Mesenchymal stem cell (in vitro differentiated cells and primary cell): ENCODE data around the gene FAHD2A. TPM values are rescaled to one million over a fixed set of nuclear protein-coding genes. Genes with fewer than 3 reads are reported as not detected.

Experiments
- DNase-seq: peaks from one replicate; pipeline ENCODE4 v3.0.0-alpha.2; 2013
- H2AFZ ChIP-seq: one replicate; pipeline ENCODE4 v1.6.1; 2013; ENCODE audit warnings: low read depth, mild to moderate bottlenecking, control low read depth, inconsistent platforms, low read length, moderate library complexity
- H2AK5ac ChIP-seq: 2 replicates; pipeline ENCODE4 v1.6.1; 2013; ENCODE audit warnings: low read length, moderate library complexity, mild to moderate bottlenecking, inconsistent platforms; ENCODE audit not compliant: severe bottlenecking
- H2BK120ac ChIP-seq: one replicate; pipeline ENCODE4 v1.6.1; 2013; ENCODE audit warnings: low read depth, mild to moderate bottlenecking, inconsistent platforms, low read length, moderate library complexity
- H2BK12ac ChIP-seq, 2 experiments: one replicate each; pipeline ENCODE4 v1.6.1; 2013; ENCODE audit warnings: inconsistent platforms in 2 of 2, low read length in 2 of 2, mild to moderate bottlenecking in 2 of 2, moderate library complexity in 2 of 2, control low read depth in 1 of 2
- H2BK15ac ChIP-seq: one replicate; pipeline ENCODE4 v1.6.1; 2013; ENCODE audit warnings: mild to moderate bottlenecking, low read depth, inconsistent platforms; ENCODE audit not compliant: poor library complexity, severe bottlenecking
- H2BK5ac ChIP-seq: 2 replicates; pipeline ENCODE4 v1.6.1; 2013; ENCODE audit warnings: low read depth, mild to moderate bottlenecking, low read length, control low read depth, inconsistent platforms; ENCODE audit not compliant: poor library complexity, severe bottlenecking
- H3K14ac ChIP-seq, 2 experiments: one replicate each; pipeline ENCODE4 v1.6.1; 2013; ENCODE audit warnings: inconsistent platforms in 2 of 2, low read length in 2 of 2, control low read depth in 1 of 2, mild to moderate bottlenecking in 1 of 2, moderate library complexity in 1 of 2
- H3K18ac ChIP-seq, 2 experiments: one replicate each; pipeline ENCODE4 v1.6.1; 2013; ENCODE audit warnings: inconsistent platforms in 2 of 2, low read length in 2 of 2, control low read depth in 1 of 2, low read depth in 1 of 2, mild to moderate bottlenecking in 1 of 2
- H3K23ac ChIP-seq, 2 experiments: one replicate each; pipeline ENCODE4 v1.6.1; 2013; ENCODE audit warnings: inconsistent platforms in 2 of 2, low read length in 2 of 2, mild to moderate bottlenecking in 2 of 2, moderate library complexity in 2 of 2, control low read depth in 1 of 2
- H3K27ac ChIP-seq: 2 replicates; pipeline ENCODE4 v1.5.1; 2013; ENCODE audit warnings: mild to moderate bottlenecking, moderate library complexity, low read length, control low read depth, inconsistent platforms; ENCODE audit not compliant: poor library complexity, severe bottlenecking
- H3K27me3 ChIP-seq, 2 experiments: 2 replicates each; pipeline versions ENCODE4 v1.6.1 to v1.7.0; 2013; ENCODE audit warnings: low read length in 2 of 2, mild to moderate bottlenecking in 2 of 2, moderate library complexity in 2 of 2, control low read depth in 1 of 2, inconsistent platforms in 1 of 2; ENCODE audit not compliant: control insufficient read depth in 1 of 2, insufficient read depth in 1 of 2
- H3K36me3 ChIP-seq, 2 experiments: 2 replicates each; pipeline versions ENCODE4 v1.6.1 to v1.7.0; 2013; ENCODE audit warnings: low read length in 2 of 2, control low read depth in 1 of 2, inconsistent platforms in 1 of 2, low read depth in 1 of 2, mild to moderate bottlenecking in 1 of 2; ENCODE audit not compliant: insufficient read depth in 2 of 2, control insufficient read depth in 1 of 2
- H3K4ac ChIP-seq, 2 experiments: one replicate each; pipeline ENCODE4 v1.6.1; 2013; ENCODE audit warnings: inconsistent platforms in 2 of 2, low read length in 2 of 2, mild to moderate bottlenecking in 2 of 2, moderate library complexity in 2 of 2, control low read depth in 1 of 2, low read depth in 1 of 2
- H3K4me1 ChIP-seq: 2 replicates; pipeline ENCODE4 v1.6.1; 2013; ENCODE audit warnings: low read depth, low read length, control low read depth; ENCODE audit not compliant: control insufficient read depth, insufficient read depth
- H3K4me2 ChIP-seq: 2 replicates; pipeline ENCODE4 v1.6.1; 2013; ENCODE audit warnings: low read length, mild to moderate bottlenecking, inconsistent platforms; ENCODE audit not compliant: poor library complexity, severe bottlenecking
- H3K4me3 ChIP-seq, 2 experiments: 2 replicates each; pipeline versions ENCODE4 v1.5.1 to v1.7.0; 2013; ENCODE audit warnings: low read length in 2 of 2, mild to moderate bottlenecking in 2 of 2, control low read depth in 1 of 2, low read depth in 1 of 2; ENCODE audit not compliant: insufficient read depth in 1 of 2
- H3K79me1 ChIP-seq: replicated peaks from 2 replicates; pipeline ENCODE4 v1.6.1; 2013; ENCODE audit warnings: mild to moderate bottlenecking, control low read depth, low read length, inconsistent platforms; ENCODE audit not compliant: poor library complexity, severe bottlenecking
- H3K9ac ChIP-seq: 2 replicates; pipeline ENCODE4 v1.7.0; 2013; ENCODE audit warnings: mild to moderate bottlenecking, low read length, moderate library complexity
- H3K9me3 ChIP-seq: 2 replicates; pipeline ENCODE4 v1.7.0; 2013; ENCODE audit warnings: mild to moderate bottlenecking, low read length; ENCODE audit not compliant: control insufficient read depth
- H4K8ac ChIP-seq: one replicate; pipeline ENCODE4 v1.6.1; 2013; ENCODE audit warnings: inconsistent platforms, mild to moderate bottlenecking, low read length, moderate library complexity
- H4K91ac ChIP-seq: one replicate; pipeline ENCODE4 v1.6.1; 2013; ENCODE audit warnings: mild to moderate bottlenecking, low read length, inconsistent platforms
- WGBS: methylation state at CpG from one replicate; pipeline ENCODE4 v1.1.7; 2013; ENCODE audit warnings: mixed read lengths; 5-methylcytosine and 5-hydroxymethylcytosine counted together
- polyA plus RNA-seq, 2 experiments: library from polyadenylated mRNA; stranded (reverse); fragments of 200-250 nt; gene quantifications; one replicate each; pipeline ENCODE4 v1.2.3, GENCODE V29; 2013

Gene FAHD2A, protein sequence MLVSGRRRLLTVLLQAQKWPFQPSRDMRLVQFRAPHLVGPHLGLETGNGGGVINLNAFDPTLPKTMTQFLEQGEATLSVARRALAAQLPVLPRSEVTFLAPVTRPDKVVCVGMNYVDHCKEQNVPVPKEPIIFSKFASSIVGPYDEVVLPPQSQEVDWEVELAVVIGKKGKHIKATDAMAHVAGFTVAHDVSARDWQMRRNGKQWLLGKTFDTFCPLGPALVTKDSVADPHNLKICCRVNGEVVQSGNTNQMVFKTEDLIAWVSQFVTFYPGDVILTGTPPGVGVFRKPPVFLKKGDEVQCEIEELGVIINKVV
- 10.7 TPM for polyA plus RNA-seq (2013, experiment 1 of 2)
- 11.0 TPM for polyA plus RNA-seq (2013, experiment 2 of 2)

DNA sequence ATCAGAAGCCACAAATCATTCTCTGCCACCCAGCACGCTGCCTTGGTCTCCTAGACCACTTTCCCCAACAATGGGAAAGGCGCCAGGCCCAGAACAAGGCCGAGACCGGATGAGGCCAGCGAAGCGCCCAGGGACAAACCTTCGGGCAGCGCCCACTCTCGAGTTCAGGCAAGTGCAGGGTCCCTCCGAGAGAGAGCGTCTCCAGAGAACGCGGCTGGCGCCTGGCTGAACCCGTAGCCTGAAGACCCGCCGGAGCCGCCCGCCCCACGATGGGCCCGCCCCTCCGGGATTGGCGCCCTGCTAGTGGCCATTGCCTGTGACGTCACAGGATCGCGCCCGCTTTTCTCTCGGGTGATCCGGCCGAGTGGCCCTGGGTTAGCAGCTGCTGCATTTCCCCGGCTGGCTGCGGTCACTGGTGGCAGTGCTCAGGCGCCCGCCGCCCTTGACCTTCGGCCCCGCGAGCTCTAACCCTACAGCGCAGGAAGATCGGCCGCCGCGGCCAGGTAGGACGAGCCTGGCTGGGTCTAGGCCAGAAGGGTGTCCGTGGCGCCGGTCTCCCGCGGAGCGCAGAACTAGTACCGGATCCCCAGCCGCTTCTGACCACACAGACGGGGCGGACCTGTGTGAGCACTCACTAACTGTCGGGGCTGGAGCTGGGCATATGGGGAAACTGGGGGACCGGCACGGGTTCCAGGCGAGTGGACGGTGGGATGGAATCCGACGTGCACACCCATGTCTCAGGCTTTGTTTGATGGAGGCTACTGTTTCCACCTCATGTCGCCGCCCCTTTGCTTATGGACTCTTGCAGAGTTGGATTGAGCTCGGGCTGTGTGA lies at the start of gene FAHD2A:
Gene FAHD2A, plus strand, starts transcription at position 339 of the 834 bp plus-strand sequence. CDS start 2,851 bp downstream, outside the sequence.
- H3K27ac ChIP-seq, result peak within 1 kb of the TSS; percentile 36
- peak within 1 kb of the TSS; percentile 9 to 49 for H3K4ac ChIP-seq
- peak within 1 kb of the TSS; percentile 87 for H3K4me2 ChIP-seq
- peaks cover 19% of the 10 kb centered on the region for H3K79me1 ChIP-seq
- peak; percentile 93 for DNase-seq
- peak within 1 kb of the TSS; percentile 62 for H4K91ac ChIP-seq
- H2BK12ac ChIP-seq, result no peak within 1 kb of the TSS
- peak within 1 kb of the TSS; percentile 62 for H2AK5ac ChIP-seq
- no peak within 1 kb of the TSS for H2BK120ac ChIP-seq
- peak within 1 kb of the TSS; percentile 98 for H3K9ac ChIP-seq
- peak within 1 kb of the TSS; percentile 77 to 98 for H3K4me3 ChIP-seq
- H2BK15ac ChIP-seq, result peak within 1 kb of the TSS; percentile 60
- WGBS, result under 1% methylated on average over 64 of the region's 64 CpGs
- H2AFZ ChIP-seq, result peak within 1 kb of the TSS; percentile 87
- peak within 1 kb of the TSS; percentile 60 to 74 for H3K18ac ChIP-seq
- no peaks in the 10 kb centered on the region for H3K27me3 ChIP-seq
- H3K36me3 ChIP-seq, result peaks cover 7 to 8% of the 10 kb centered on the region in 2 experiments
- H3K14ac ChIP-seq, result peak within 1 kb of the TSS in 1 of 2 experiments; percentile 58
- H2BK5ac ChIP-seq, result no peak within 1 kb of the TSS
- no peak within 1 kb of the TSS for H3K23ac ChIP-seq
- peak within 1 kb of the TSS; percentile 99 for H4K8ac ChIP-seq
- peaks cover 16% of the 10 kb centered on the region for H3K4me1 ChIP-seq
- no peaks in the 10 kb centered on the region for H3K9me3 ChIP-seq

DNA sequence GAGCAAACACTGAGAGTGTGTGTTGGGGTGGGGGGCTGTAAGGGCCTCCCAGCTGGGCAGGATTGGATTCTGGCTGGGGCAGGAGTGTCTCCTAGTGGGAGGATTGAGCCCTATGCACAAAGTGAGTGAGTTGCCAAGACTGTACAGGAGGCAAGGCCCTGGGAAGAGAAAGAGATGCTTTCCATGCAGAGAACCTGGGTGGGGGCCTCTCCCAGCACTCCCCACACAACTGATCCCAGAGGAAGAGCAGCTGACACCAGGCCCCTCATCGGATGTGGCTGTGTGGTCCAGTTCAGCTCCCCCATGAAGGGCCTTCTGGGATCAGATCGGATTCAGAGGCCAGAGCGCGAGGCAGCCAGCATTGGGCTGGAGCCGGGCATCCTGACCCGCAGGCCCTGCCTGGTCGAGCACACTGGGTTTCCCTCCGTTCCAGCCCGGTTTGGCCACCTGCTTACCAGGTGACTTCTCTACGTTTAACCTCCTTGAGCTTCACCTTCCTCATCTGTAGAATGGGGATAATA lies 49.4 kb upstream of the FAHD2A start:
- H2BK15ac ChIP-seq, result no peak overlapping the region
- no peak overlapping the region for H3K18ac ChIP-seq
- H2BK120ac ChIP-seq, result no peak overlapping the region
- no peak overlapping the region for H2BK12ac ChIP-seq
- no peak overlapping the region for H2BK5ac ChIP-seq
- H3K79me1 ChIP-seq, result peaks cover 25% of the 10 kb centered on the region
- H3K23ac ChIP-seq, result no peak overlapping the region
- no peak overlapping the region for H4K91ac ChIP-seq
- no peak overlapping the region for H3K4me3 ChIP-seq
- peaks cover 0 to 43% of the 10 kb centered on the region in 2 experiments for H3K36me3 ChIP-seq
- H3K9ac ChIP-seq, result no peak overlapping the region
- no peak overlapping the region for H2AFZ ChIP-seq
- peaks cover 20% of the 10 kb centered on the region for H3K4me1 ChIP-seq
- H4K8ac ChIP-seq, result no peak overlapping the region
- peaks cover 6% of the 10 kb centered on the region for H3K9me3 ChIP-seq
- no peak overlapping the region for H3K27ac ChIP-seq
- H3K4ac ChIP-seq, result no peak overlapping the region
- H2AK5ac ChIP-seq, result no peak overlapping the region
- DNase-seq, result no peak
- H3K27me3 ChIP-seq, result peaks cover 0 to 24% of the 10 kb centered on the region in 2 experiments
- no peak overlapping the region for H3K4me2 ChIP-seq
- WGBS, result 85% methylated on average over 10 of the region's 10 CpGs
- H3K14ac ChIP-seq, result no peak overlapping the region

DNA sequence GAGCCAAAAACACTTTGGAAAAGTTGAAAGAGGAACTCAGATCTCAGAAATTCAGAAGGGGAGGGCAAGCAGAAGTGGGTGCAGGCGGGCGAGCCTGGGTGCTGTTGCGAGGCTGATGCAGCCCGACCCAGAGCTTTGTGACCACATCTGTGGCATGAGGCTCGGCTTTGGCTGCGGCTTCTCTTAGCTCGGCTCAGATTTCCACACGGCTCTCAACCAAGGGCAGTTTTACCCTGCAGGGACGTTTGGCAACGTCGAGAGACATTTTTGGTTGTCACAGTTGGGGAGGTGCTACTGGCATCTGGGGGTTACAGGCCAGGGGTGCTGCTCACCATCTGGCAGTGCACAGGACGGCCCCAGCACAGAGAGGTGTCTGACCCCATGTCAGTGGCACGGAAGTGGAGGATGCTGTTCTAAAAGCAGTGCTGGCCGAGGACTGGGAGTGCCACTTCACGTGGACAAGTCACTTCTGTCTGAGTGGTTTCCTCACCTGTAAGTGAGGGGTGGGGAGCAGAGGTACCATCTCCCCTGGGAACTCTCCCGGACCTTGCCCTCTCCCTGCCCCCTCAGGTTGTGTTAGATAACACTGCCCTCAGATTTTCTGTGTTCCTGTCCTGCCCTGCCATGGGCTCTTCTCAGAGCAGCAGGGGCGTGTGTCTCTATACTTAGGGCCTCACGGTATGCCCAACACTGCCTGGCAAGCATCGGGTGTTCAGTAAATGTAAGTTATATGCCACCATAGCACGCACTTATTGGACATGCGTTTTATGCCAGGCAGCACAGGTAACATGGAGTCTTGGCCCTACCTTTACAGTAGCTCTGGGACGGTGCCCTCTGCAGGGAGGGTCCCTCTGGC lies 48.7 kb upstream of the FAHD2A start:
- H3K18ac ChIP-seq, result no peak overlapping the region
- no peak overlapping the region for H2AFZ ChIP-seq
- H3K4me3 ChIP-seq, result no peak overlapping the region
- DNase-seq, result no peak
- H3K4ac ChIP-seq, result no peak overlapping the region
- H3K4me2 ChIP-seq, result no peak overlapping the region
- H3K36me3 ChIP-seq, result peaks cover 0 to 43% of the 10 kb centered on the region in 2 experiments
- H4K8ac ChIP-seq, result no peak overlapping the region
- H4K91ac ChIP-seq, result no peak overlapping the region
- H2BK12ac ChIP-seq, result no peak overlapping the region
- H3K4me1 ChIP-seq, result peaks cover 16% of the 10 kb centered on the region
- WGBS, result 78% methylated on average over 22 of the region's 22 CpGs
- no peak overlapping the region for H2BK5ac ChIP-seq
- H2AK5ac ChIP-seq, result no peak overlapping the region
- peaks cover 23% of the 10 kb centered on the region for H3K79me1 ChIP-seq
- H3K9ac ChIP-seq, result no peak overlapping the region
- H3K23ac ChIP-seq, result no peak overlapping the region
- H3K27ac ChIP-seq, result no peak overlapping the region
- no peak overlapping the region for H3K14ac ChIP-seq
- H2BK15ac ChIP-seq, result no peak overlapping the region
- H3K9me3 ChIP-seq, result peaks cover 6% of the 10 kb centered on the region
- no peak overlapping the region for H2BK120ac ChIP-seq
- peaks cover 0 to 23% of the 10 kb centered on the region in 2 experiments for H3K27me3 ChIP-seq
